HG03139 (cell line): ENCODE data around the gene PLET1.

Experiments used
- ATAC-seq: cut with Tn5 transposase; IDR thresholded peaks from one replicate; pipeline ENCODE4 v1.9.1; 2021; ENCODE audit not compliant: unreplicated experiment

PLET1 gene

GRCh38 chr11:112247201-112247600 is 13.5 kb downstream of the PLET1 start:
- no peak for ATAC-seq

GRCh38 chr11:112241486-112241885 is 19.2 kb downstream of the PLET1 start:
- no peak for ATAC-seq

- ATAC-seq, result no peak
These were observed 22.6 kb downstream of the PLET1 start for GRCh38 chr11:112238041-112238440.

GRCh38 chr11:112237451-112237850 is 23.2 kb downstream of the PLET1 start:
- ATAC-seq, result no peak

GRCh38 chr11:112235750-112236390 is 24.8 kb downstream of the PLET1 start:
- ATAC-seq, result no peak

DNA sequence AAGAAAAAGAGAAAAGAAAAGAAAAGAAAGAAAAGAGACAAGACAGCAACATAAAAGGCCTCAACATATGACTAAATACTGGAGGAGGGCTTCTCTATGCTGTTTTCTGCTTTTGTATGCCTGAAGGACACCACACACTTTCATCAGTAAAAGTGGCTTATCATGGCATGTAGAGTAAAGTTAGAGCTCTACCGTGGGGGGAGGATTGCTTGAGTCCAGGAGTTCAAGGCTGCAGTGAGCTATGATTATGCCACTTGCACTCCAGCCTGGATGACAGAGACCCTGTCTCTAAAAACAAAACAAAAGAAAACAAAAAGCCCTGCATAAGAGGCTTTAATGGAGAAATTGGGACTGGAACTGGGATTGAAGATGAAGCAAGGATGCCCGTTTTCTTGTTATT is 28.7 kb downstream of the PLET1 start:
- no peak for ATAC-seq

DNA sequence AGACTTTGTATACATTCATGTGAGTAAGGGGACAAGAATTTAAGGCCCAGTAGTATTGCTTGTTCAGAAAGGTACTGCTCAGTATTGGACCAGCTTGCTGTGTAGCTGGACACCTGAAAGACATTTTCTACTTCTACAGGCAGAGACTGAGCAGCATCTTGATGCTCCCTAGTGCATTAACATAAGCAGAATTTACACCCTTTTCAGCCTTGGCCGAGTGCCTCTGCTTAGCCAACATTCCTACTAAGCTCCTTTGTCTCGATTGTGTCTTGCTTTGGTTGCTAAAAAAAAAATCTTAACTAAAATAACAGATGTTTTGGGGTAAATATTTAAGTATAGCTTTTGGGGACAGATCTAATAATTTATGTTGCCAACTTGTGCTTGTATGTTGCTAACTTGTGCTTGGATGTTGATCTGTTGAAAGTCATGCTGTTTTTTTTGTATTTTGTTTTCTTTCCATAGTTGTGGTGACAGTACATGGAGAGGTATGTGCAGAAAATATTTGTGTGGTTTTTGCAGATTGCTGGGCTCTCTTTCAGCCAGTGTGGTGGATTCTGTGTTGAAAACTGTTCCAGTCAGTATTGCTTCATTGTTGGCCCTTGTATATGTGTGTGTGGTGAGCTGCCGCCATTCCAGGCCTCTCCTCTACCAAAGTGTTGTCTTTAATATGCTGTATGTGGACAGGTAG is 30.8 kb downstream of the PLET1 start:
- no peak for ATAC-seq

DNA sequence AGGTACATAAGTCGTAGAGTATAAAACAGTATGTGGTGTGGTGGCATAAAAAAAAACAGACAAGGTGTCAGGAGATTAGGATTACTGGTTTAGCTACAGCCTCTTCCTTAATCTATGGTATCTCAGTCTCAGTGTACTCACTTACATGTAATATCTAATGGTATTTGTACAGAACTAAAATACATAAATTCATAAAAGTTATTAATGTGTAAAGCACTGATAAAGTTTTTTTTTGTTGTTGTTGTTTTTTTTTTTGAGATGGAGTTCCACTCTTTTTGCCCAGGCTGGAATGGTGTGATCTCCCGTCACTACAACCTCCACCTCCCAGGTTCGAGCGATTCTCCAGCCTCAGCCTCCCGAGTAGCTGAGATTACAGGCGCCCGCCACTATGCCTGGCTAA is 31.5 kb downstream of the PLET1 start:
- ATAC-seq, result no peak

DNA sequence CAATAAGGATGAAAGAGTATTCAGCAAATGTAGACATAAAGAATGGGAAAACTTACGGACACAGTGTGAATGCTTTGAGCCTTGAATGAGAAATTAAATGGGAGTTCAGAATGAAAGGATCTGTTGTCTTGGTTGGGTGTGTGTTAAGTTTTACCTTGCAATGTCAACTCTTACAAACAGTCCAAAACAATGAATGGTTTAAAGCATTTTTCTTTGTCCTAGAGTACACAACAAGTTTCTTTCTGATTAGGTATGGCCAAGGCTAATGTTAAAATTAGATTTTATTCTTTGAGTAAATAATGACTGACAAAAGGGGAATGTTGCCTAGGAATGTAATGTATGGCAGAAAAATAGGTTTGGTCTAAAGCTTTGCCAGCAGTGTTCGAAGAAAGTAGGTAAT is 32.0 kb downstream of the PLET1 start:
- no peak for ATAC-seq

- ATAC-seq, result no peak
These were observed 33.2 kb downstream of the PLET1 start for GRCh38 chr11:112227471-112227870.

DNA sequence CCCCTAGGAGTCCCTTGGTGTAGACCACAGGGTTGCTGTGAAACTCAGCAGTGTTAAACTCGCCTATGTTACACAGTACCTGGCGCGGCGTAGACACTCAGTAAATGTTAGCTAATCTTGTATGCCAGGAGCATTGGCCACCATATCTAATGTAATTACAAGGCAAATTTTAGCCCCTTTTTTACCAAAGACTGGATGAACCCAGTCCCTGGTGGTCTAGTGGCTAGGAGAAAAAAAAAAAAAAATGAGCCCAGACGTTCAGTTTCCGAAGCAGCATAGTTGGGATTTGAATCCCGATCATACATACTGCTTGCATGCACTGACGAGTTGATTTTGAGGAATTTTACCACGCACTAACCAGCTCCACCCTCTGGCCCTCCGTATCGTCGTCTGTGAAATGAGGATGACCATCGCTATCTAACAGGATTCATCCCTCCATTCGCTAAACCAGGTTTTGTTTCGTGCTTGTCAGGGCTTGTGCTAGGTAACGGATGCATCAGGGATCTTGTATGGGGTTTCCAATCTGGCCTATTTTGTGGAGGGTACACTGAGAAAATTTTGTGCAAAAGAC is 33.7 kb downstream of the PLET1 start:
- no peak for ATAC-seq

DNA sequence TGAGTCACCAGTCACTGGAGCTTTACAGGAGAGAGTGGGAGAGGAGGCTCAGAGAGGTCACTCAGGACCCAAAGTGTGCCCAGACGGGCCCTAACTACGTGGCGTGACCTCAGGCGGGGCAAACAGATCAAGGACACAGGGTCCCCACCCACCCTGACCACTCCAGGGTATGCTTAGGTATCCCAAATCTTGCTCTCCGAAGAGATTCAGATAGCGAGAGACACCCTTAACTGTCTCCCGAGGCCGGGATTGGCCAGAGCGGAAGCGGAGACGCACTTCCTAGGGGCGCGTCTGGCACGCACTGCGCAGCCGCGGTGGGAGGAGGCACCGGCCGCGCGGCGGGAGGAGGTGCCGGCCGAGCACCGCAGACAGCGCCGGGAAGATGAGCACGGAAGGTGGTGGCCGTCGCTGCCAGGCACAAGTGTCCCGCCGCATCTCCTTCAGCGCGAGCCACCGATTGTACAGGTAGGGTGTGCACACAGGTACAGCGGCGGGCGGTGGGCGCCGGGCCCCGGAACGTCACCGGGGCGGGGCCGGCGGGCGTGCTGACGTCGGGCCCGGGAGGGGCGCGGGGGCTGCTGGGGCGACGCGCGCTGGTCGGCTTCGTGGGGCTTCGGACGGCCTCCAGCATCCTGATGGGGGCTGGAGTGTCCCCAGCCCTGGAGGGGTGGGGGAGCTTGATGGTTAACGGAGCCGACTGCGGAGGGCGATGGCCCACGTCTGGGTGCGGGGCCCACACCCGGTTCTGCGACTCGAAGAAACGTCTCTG is 34.4 kb downstream of the PLET1 start, which contains the start of gene PTS:
TSS of gene PTS (plus strand) at position 367 of the 769 bp plus-strand sequence. CDS start at position 383, 16 bp downstream.
- peak; percentile 92 for ATAC-seq

GRCh38 chr11:112225753-112226061 is 35.0 kb downstream of the PLET1 start:
- no peak for ATAC-seq

- ATAC-seq, result no peak
These were observed 36.7 kb downstream of the PLET1 start for GRCh38 chr11:112223754-112224532.

DNA sequence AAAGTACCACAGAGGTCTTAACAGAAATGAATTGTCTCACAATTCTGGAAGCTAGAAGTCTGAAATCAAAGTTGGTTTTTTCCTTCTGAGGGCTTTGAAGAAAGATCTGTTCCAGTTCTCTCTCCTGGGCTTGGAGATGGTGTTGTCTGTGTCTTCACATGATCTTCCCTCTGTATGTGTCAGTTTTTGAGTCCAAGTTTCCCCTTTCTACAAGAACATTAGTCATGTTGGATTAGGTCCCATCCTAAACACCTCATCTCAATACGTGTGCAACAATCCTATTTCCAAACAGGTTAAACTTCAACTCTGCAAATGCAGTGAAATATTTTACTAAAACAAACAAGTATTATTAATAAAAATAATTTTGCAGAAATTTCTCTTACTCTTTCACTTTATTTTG is 37.5 kb downstream of the PLET1 start:
- no peak for ATAC-seq

DNA sequence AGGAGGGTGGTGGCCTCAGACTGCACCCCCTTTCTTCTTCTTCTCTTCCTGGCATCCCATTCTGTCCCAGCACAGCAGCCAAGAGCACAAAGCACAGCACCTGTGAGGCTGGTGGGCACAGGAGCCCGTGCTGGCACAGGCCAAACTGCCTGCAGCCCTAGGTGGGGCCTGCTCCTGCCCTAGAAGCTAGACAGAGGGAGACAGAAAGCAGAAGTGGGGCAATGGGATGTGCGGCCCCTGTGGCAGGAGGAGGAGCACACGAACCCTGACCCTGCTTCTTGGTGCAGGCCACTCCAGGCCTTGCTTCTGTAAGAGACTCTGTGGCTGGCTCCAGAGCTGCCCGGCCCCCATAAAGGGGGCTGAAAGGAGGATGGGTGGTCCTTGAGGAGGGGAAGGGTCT is 38.4 kb downstream of the PLET1 start:
- ATAC-seq, result no peak

DNA sequence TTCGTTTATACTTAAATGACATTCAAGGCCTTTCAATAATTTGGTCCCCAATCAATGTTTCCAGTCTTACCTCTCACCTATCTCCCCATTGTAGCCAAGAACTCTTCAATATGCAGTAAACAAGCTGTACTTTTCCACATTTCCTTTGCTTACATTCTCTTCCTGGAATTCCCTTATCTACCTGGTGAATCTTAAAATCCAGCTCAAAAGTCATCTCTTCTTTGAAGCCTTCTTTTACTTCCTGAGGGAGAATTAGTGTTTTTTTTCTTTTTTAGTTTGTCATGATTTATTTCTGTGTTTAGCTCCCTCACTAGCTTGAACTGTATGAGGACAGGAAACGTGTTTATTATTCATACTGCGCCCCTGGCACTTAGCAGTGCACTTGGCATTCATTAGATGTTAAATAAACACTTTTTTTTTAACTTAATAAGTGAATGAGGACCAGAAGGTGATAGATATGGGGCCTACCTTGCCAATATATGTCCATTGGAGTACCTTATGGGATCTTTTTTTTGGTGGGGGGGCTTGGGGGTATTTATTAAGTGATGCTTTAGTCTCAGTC is 39.3 kb downstream of the PLET1 start:
- no peak for ATAC-seq

DNA sequence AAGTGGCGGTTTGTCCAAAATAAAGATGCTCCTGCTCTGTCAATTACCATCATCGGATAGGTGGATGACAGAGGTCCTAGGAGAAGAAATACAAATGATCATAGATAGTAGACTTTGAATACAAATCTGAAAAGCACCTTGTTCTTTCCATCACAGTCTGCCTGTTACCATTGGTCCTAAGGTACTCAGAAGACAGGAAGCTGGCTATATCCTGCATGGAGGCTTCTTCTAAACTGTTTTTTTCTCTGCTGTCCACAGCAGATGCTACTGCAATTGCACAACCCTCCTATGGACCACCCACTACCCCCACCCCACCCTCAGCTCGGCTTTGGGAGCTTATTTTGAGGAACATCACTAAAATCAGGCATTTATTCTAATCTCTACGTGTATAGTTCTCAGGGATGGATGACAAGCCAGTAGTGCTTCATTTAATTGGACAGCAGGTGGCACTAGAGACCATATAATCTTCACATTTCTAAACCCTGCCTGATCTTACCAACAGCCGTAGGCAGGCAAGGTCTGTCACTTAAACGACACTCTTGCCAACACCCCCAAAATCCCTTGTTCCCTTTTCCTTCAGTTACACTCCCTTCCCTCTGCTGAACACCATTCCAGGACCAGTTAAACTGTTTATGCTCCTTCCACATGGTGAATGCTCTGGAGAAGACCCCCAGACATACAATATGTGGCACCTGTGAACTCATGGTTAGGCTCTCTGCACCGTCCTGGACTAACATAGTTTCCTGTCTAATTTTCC is 41.0 kb downstream of the PLET1 start:
- peak; percentile 99 for ATAC-seq

DNA sequence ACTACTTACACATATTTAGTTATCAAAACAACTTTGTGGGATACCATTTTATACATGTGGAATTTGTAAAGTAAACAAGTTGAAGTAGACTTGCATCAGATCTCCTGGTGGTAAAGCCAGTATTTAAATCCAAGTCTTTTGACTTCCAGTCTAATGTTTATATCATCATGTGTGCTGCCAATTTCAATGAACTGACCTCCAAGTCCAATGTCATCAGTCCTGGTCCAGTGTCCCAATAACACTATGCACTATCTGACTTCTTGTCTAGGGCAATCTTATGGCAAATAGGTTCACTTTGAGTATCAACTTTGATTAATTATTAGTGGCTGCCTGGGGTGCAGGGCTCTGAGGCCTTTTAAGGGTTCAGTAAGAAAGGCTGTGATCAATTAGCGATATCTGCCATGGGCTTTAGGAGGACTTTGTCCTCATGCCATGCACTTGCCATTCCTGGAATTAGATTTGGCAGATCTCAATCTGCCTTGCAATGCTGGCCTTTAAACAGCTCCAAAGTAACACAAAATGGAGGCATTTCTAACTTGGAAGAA is 44.0 kb downstream of the PLET1 start:
- no peak for ATAC-seq

GRCh38 chr11:112215621-112216020 is 45.0 kb downstream of the PLET1 start:
- no peak for ATAC-seq
